Measurements from ENCODE around the gene ATP6V1B1. TPM values are rescaled to one million over a fixed set of nuclear protein-coding genes. Genes with fewer than 3 reads are reported as not detected.

The ATP6V1B1 gene
- total and polyA plus RNA-seq, 4 donors, result not detected

DNA sequence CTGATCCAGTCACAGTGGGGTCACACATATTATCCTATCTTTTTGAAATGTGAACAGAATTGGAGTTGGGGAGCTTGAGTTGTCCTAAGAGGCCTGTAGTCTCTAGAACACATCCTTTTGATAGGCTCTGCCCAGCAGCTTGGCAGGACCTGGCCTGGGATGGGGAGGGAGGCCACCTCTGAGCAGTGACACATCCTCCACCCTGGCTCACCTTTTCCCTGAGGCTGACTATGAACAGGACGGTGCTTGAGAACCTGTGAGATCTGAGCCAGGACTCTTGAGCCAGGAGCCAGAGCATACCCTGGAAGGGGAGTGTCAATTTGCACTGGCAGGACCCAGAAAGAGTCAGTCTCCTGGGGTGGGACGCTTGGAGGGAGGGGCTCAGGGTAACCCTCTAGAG, 17.7 kb upstream of the ATP6V1B1 start:
- no peak for DNase-seq (ENCODE audit: low spot score)
- WGBS, result 73% methylated on average over 2 of the region's 2 CpGs
- Histone ChIP-seq H3K9ac (ENCODE audit: low read depth in 1 of 2, low read length in 2 of 2) (no peak overlapping the region), H3K4me1 (ENCODE audit: control insufficient read depth in 4 of 4, insufficient read depth in 4 of 4, low read length in 3 of 4) (no peaks in the 10 kb centered on the region), H3K9me3 (ENCODE audit: control insufficient read depth in 4 of 4, low read length in 3 of 4) (no peaks in the 10 kb centered on the region), H3K27ac (ENCODE audit: low read depth in 1 of 2, low read length in 2 of 2) (no peak overlapping the region), H3K27me3 (ENCODE audit: control insufficient read depth in 4 of 4, insufficient read depth in 4 of 4, low read length in 3 of 4) (peaks cover 0 to 3% (median 0%) of the 10 kb centered on the region in 4 donors), H3K36me3 (ENCODE audit: control insufficient read depth in 4 of 4, insufficient read depth in 3 of 4, low read depth in 1 of 4, low read length in 3 of 4) (no peaks in the 10 kb centered on the region), H3K4me3 (ENCODE audit: low read depth in 1 of 3, low read length in 3 of 3) (no peak overlapping the region)
- no peak for TF ChIP-seq RXRA (IDR thresholded peaks at IDR 0.05)
- no peak for TF ChIP-seq JUND (IDR thresholded peaks at IDR 0.05)
- TF ChIP-seq NR2F2 (IDR thresholded peaks at IDR 0.05), result no peak
- no peak for TF ChIP-seq EGR1 (IDR thresholded peaks at IDR 0.05; ENCODE audit: low read depth in 2 of 2)
- TF ChIP-seq CTCF (IDR thresholded peaks at IDR 0.05; ENCODE audit: low read depth, low read length, missing input control), result no peak
- no peak for TF ChIP-seq HNF4G (IDR thresholded peaks at IDR 0.05)
- no peak for TF ChIP-seq HNF4A (conservative IDR thresholded peaks at IDR 0.05)
- no peak for TF ChIP-seq REST (IDR thresholded peaks at IDR 0.05)
- TF ChIP-seq FOXA2 (IDR thresholded peaks at IDR 0.05), result no peak
- TF ChIP-seq SP1 (IDR thresholded peaks at IDR 0.05), result no peak
- TF ChIP-seq MAX (IDR thresholded peaks at IDR 0.05), result no peak
- TF ChIP-seq YY1 (IDR thresholded peaks at IDR 0.05), result no peak
- TF ChIP-seq, protein P1, sequence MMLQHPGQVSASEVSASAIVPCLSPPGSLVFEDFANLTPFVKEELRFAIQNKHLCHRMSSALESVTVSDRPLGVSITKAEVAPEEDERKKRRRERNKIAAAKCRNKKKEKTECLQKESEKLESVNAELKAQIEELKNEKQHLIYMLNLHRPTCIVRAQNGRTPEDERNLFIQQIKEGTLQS (IDR thresholded peaks at IDR 0.05), result no peak

DNA sequence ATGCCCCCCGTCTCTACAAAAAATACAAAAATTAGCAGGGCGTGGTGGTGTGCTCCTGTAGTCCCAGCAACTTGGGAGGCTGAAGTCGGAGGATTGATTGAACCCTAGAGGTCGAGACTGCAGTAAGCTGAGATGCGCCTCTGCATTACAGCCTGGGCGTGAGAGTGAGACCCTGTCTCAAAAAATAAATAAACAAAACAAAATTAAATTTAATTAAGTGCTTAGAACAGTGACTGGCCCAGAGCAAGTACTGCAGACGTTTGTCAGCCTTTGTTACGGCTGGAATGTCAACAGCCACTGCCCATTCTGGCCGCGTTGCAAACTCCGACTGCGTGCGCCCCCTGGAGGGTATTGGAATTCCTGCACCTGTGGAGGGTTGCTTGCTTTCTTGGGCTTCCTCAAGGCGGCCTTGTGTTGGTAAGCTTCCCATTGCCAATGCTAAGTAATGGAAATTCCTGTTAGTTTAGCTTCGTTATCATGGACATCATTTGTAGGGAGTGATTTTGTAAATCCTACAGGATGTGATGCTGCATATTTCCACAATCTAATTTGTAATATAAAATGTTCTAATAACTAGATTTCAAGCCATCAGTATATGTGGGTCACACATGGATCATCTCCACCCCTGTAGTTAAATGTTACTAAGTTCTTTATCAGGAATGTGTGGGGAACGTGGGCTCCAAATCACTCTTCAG, 15.9 kb upstream of the ATP6V1B1 start:
- Histone ChIP-seq H3K27me3 (ENCODE audit: control insufficient read depth in 4 of 4, insufficient read depth in 4 of 4, low read length in 3 of 4) (peaks cover 0 to 3% (median 0%) of the 10 kb centered on the region in 4 donors), H3K36me3 (ENCODE audit: control insufficient read depth in 4 of 4, insufficient read depth in 3 of 4, low read depth in 1 of 4, low read length in 3 of 4) (no peaks in the 10 kb centered on the region), H3K27ac (ENCODE audit: low read depth in 1 of 2, low read length in 2 of 2) (no peak overlapping the region), H3K9me3 (ENCODE audit: control insufficient read depth in 4 of 4, low read length in 3 of 4) (no peaks in the 10 kb centered on the region), H3K4me1 (ENCODE audit: control insufficient read depth in 4 of 4, insufficient read depth in 4 of 4, low read length in 3 of 4) (no peaks in the 10 kb centered on the region), H3K9ac (ENCODE audit: low read depth in 1 of 2, low read length in 2 of 2) (no peak overlapping the region), H3K4me3 (ENCODE audit: low read depth in 1 of 3, low read length in 3 of 3) (no peak overlapping the region)
- DNase-seq (ENCODE audit: low spot score), result peak; percentile 85
- TF ChIP-seq FOXA1 (IDR thresholded peaks at IDR 0.05) (peak; percentile 69), CTCF (IDR thresholded peaks at IDR 0.05; ENCODE audit: low read depth, low read length, missing input control) (peak; percentile 93), YY1 (IDR thresholded peaks at IDR 0.05) (no peak), HNF4A (conservative IDR thresholded peaks at IDR 0.05) (peak in 1 of 2 donors; percentile 3), FOXA2 (IDR thresholded peaks at IDR 0.05) (peak; percentile 85), RAD21 (IDR thresholded peaks at IDR 0.05) (peak; percentile 84 to 90), HNF4G (IDR thresholded peaks at IDR 0.05) (no peak)
- WGBS, result 28% methylated on average over 16 of the region's 16 CpGs

All from liver (tissue), 9 donors.